ENCODE results near the gene CFAP299. TPM values are rescaled to one million over a fixed set of nuclear protein-coding genes. Genes with fewer than 3 reads are reported as not detected.
"Not testable (repeated sequence)": the region's sequence is repeated elsewhere in the genome, so short reads cannot be mapped to it uniquely, and the experiment has no call there.

CFAP299 gene
- total RNA-seq, 1 donor from 2014 or later = not detected

DNA sequence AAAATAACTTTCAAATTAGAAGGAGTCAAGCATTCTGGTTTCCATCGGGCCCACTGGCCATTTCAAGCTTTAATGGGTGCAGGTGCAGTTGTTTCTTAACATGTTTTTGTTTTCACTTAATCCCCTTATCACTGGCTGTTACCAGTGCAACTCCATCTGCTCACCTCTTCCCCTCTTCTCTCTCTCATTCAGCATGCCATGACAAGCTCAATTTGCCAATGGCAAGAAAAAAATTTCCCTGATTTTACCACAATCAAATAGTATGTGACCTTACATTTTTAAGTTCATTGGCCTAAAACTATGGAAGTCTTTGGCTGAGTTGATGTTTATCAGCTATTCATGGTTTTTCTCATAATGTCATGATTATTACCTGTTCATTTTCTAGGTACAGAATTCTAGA lies 395.9 kb downstream of the CFAP299 start:
- Histone ChIP-seq H3K4me3 (ENCODE audit: insufficient read depth, low read depth, low read length) (no peak overlapping the region), H3K4me2 (ENCODE audit: low read length) (no peak overlapping the region), H2AFZ (ENCODE audit: low read depth, low read length) (no peak overlapping the region), H3K9ac (ENCODE audit: low read length) (no peak overlapping the region), H3K79me2 (ENCODE audit: insufficient read depth, low read length) (no peaks in the 10 kb centered on the region), H3K36me3 (ENCODE audit: insufficient read depth, low read length) (no peaks in the 10 kb centered on the region), H3K27me3 (ENCODE audit: insufficient read depth, low read length) (no peaks in the 10 kb centered on the region), H3K9me3 (ENCODE audit: insufficient read depth, low read depth, low read length) (no peaks in the 10 kb centered on the region), H4K20me1 (ENCODE audit: insufficient read depth, low read length) (no peaks in the 10 kb centered on the region), H3K27ac (ENCODE audit: low read depth, low read length) (no peak overlapping the region), H3K4me1 (ENCODE audit: insufficient read depth, low read length) (no peaks in the 10 kb centered on the region)
- Mint-ChIP-seq H3K27ac (ENCODE audit: unreplicated experiment) (no peak overlapping the region), H3K4me3 (ENCODE audit: unreplicated experiment) (no peak overlapping the region), H3K9me3 (ENCODE audit: unreplicated experiment) (peaks cover 1% of the 10 kb centered on the region), H3K27me3 (ENCODE audit: low read depth, unreplicated experiment) (no peaks in the 10 kb centered on the region), H3K4me1 (ENCODE audit: low read depth, unreplicated experiment) (no peaks in the 10 kb centered on the region), H3K36me3 (ENCODE audit: low read depth, unreplicated experiment) (no peaks in the 10 kb centered on the region)
- DNase-seq (ENCODE audit: low read depth) (no peak), FAIRE-seq (no peak)
- TF ChIP-seq EZH2 (IDR thresholded peaks at IDR 0.05; ENCODE audit: insufficient read depth, low read length) = no peak
- TF ChIP-seq, protein P1, sequence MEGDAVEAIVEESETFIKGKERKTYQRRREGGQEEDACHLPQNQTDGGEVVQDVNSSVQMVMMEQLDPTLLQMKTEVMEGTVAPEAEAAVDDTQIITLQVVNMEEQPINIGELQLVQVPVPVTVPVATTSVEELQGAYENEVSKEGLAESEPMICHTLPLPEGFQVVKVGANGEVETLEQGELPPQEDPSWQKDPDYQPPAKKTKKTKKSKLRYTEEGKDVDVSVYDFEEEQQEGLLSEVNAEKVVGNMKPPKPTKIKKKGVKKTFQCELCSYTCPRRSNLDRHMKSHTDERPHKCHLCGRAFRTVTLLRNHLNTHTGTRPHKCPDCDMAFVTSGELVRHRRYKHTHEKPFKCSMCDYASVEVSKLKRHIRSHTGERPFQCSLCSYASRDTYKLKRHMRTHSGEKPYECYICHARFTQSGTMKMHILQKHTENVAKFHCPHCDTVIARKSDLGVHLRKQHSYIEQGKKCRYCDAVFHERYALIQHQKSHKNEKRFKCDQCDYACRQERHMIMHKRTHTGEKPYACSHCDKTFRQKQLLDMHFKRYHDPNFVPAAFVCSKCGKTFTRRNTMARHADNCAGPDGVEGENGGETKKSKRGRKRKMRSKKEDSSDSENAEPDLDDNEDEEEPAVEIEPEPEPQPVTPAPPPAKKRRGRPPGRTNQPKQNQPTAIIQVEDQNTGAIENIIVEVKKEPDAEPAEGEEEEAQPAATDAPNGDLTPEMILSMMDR (IDR thresholded peaks at IDR 0.05; ENCODE audit: insufficient read depth, low read depth, low read length) = no peak

DNA sequence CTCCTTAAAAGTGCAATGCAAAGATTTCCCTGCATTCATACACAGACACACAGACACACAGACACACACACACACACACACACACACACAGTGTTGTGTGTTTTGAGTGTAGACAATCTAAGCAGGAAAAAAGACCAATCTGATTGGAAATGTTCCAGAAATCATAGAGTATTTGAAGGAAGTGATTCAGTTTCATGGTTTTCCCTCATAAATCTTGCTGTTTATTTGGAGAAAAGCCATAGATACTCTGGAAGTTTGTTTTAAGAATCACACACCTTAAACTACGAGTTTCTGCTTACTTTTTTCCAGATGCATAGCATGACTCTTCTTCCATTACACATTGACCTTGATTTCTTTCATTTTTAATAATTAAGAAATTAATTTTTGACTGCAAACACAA lies 396.5 kb downstream of the CFAP299 start:
- H3K79me2 ChIP-seq (ENCODE audit: insufficient read depth, low read length) = no peaks in the 10 kb centered on the region
- H3K9ac ChIP-seq (ENCODE audit: low read length) = no peak overlapping the region
- Mint-ChIP-seq H3K36me3 (ENCODE audit: low read depth, unreplicated experiment) (no peaks in the 10 kb centered on the region), H3K4me1 (ENCODE audit: low read depth, unreplicated experiment) (no peaks in the 10 kb centered on the region), H3K27ac (ENCODE audit: unreplicated experiment) (no peak overlapping the region), H3K4me3 (ENCODE audit: unreplicated experiment) (no peak overlapping the region), H3K9me3 (ENCODE audit: unreplicated experiment) (peaks cover 1% of the 10 kb centered on the region), H3K27me3 (ENCODE audit: low read depth, unreplicated experiment) (no peaks in the 10 kb centered on the region)
- H4K20me1 ChIP-seq (ENCODE audit: insufficient read depth, low read length) = no peaks in the 10 kb centered on the region
- no peaks in the 10 kb centered on the region for H3K9me3 ChIP-seq (ENCODE audit: insufficient read depth, low read depth, low read length)
- no peak overlapping the region for H3K27ac ChIP-seq (ENCODE audit: low read depth, low read length)
- no peak overlapping the region for H2AFZ ChIP-seq (ENCODE audit: low read depth, low read length)
- DNase-seq (ENCODE audit: low read depth) = peak; percentile 60
- no peaks in the 10 kb centered on the region for H3K27me3 ChIP-seq (ENCODE audit: insufficient read depth, low read length)
- no peaks in the 10 kb centered on the region for H3K4me1 ChIP-seq (ENCODE audit: insufficient read depth, low read length)
- TF ChIP-seq, protein P1 (IDR thresholded peaks at IDR 0.05; ENCODE audit: insufficient read depth, low read depth, low read length) = no peak
- no peak for TF ChIP-seq EZH2 (IDR thresholded peaks at IDR 0.05; ENCODE audit: insufficient read depth, low read length)
- FAIRE-seq = no peak
- no peaks in the 10 kb centered on the region for H3K36me3 ChIP-seq (ENCODE audit: insufficient read depth, low read length)
- H3K4me2 ChIP-seq (ENCODE audit: low read length) = no peak overlapping the region
- no peak overlapping the region for H3K4me3 ChIP-seq (ENCODE audit: insufficient read depth, low read depth, low read length)

DNA sequence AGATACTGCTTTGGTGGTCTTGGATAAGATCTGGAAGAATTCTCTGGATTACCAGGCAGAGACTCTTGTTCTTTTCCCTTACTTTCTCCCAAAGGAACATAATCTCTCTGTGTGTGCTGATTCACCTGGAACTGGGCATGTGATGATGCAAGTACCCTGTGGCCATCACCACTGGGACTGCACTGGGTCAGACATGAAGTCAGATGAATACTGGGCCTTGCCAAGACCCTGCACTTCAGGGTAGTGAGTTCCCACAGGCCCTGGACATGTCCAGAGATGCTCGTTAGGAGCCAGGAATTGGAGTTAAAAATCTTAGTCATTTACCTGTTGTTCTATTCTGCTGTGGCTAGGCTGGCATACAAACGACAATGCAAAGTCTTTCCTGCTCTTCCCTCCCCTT lies 404.8 kb downstream of the CFAP299 start:
- Mint-ChIP-seq H3K4me1 (ENCODE audit: low read depth, unreplicated experiment) (no peaks in the 10 kb centered on the region), H3K4me3 (ENCODE audit: unreplicated experiment) (no peak overlapping the region), H3K9me3 (ENCODE audit: unreplicated experiment) (no peaks in the 10 kb centered on the region), H3K36me3 (ENCODE audit: low read depth, unreplicated experiment) (no peaks in the 10 kb centered on the region), H3K27me3 (ENCODE audit: low read depth, unreplicated experiment) (no peaks in the 10 kb centered on the region), H3K27ac (ENCODE audit: unreplicated experiment) (no peak overlapping the region)
- no peaks in the 10 kb centered on the region for H3K27me3 ChIP-seq (ENCODE audit: insufficient read depth, low read length)
- no peak for FAIRE-seq
- H3K36me3 ChIP-seq (ENCODE audit: insufficient read depth, low read length) = no peaks in the 10 kb centered on the region
- no peak for DNase-seq (ENCODE audit: low read depth)
- no peaks in the 10 kb centered on the region for H3K79me2 ChIP-seq (ENCODE audit: insufficient read depth, low read length)
- H3K4me2 ChIP-seq (ENCODE audit: low read length) = no peak overlapping the region
- no peak overlapping the region for H2AFZ ChIP-seq (ENCODE audit: low read depth, low read length)
- H3K9me3 ChIP-seq (ENCODE audit: insufficient read depth, low read depth, low read length) = no peaks in the 10 kb centered on the region
- TF ChIP-seq, protein P1 (IDR thresholded peaks at IDR 0.05; ENCODE audit: insufficient read depth, low read depth, low read length) = no peak
- TF ChIP-seq EZH2 (IDR thresholded peaks at IDR 0.05; ENCODE audit: insufficient read depth, low read length) = no peak
- H3K27ac ChIP-seq (ENCODE audit: low read depth, low read length) = no peak overlapping the region
- no peaks in the 10 kb centered on the region for H3K4me1 ChIP-seq (ENCODE audit: insufficient read depth, low read length)
- H4K20me1 ChIP-seq (ENCODE audit: insufficient read depth, low read length) = no peaks in the 10 kb centered on the region
- no peak overlapping the region for H3K9ac ChIP-seq (ENCODE audit: low read length)
- no peak overlapping the region for H3K4me3 ChIP-seq (ENCODE audit: insufficient read depth, low read depth, low read length)

DNA sequence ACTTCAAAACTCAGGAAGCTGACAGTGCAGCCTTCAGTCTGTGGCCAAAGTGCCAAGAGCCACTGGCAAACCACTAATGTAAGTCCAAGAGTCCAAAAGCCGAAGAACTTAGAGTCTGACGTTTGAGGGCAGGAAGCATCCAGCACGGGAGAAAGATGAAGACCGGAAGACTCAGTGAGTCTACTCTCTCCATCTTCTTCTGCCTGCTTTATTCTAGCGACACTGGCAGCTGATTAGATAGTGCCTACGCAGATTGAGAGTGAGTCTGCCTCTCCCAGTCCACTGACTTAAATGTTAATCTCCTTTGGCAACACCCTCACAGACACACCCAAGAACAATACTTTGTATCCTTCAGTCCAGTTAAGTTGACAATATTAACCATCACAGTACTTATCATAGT lies 414.0 kb downstream of the CFAP299 start:
- not testable (repeated sequence) for H3K4me1 Mint-ChIP-seq (ENCODE audit: low read depth, unreplicated experiment)

More for the DNA sequence above, 414.0 kb downstream of the CFAP299 start:
- not testable (repeated sequence) for DNase-seq (ENCODE audit: low read depth); FAIRE-seq; H2AFZ ChIP-seq (ENCODE audit: low read depth, low read length); H3K9me3 Mint-ChIP-seq (ENCODE audit: unreplicated experiment); H3K27me3 ChIP-seq (ENCODE audit: insufficient read depth, low read length); H4K20me1 ChIP-seq (ENCODE audit: insufficient read depth, low read length); H3K4me3 Mint-ChIP-seq (ENCODE audit: unreplicated experiment); H3K4me2 ChIP-seq (ENCODE audit: low read length); H3K36me3 ChIP-seq (ENCODE audit: insufficient read depth, low read length); H3K4me1 ChIP-seq (ENCODE audit: insufficient read depth, low read length); H3K9me3 ChIP-seq (ENCODE audit: insufficient read depth, low read depth, low read length); H3K36me3 Mint-ChIP-seq (ENCODE audit: low read depth, unreplicated experiment); H3K9ac ChIP-seq (ENCODE audit: low read length); H3K27ac ChIP-seq (ENCODE audit: low read depth, low read length); H3K27ac Mint-ChIP-seq (ENCODE audit: unreplicated experiment); H3K27me3 Mint-ChIP-seq (ENCODE audit: low read depth, unreplicated experiment); H3K4me3 ChIP-seq (ENCODE audit: insufficient read depth, low read depth, low read length); H3K79me2 ChIP-seq (ENCODE audit: insufficient read depth, low read length)
